GM12878 (cell line): ENCODE data around the gene STRN4. TPM values are rescaled to one million over a fixed set of nuclear protein-coding genes. Genes with fewer than 3 reads are reported as not detected.

Experiments
- ATAC-seq: fragments of 200-7000 bp; cut with Tn5 transposase; 3 replicates; pipeline ENCODE4 v1.9.1; 2020; ENCODE audit warnings: mild to moderate bottlenecking, moderate library complexity
- BruUV-seq: library from RNA; stranded (reverse); fragments of 400-500 nt; replicated peaks from 2 replicates; lab custom pipeline; 2021; lab: Mats Ljungman, UMichigan
- CTCF ChIA-PET: fragments of 300-600 bp; sonication (Branson Sonifier 250); formaldehyde crosslinking; extraction: SDS; loops from one replicate; lab custom pipeline; 2021; ENCODE audit warnings: inconsistent platforms; lab: Yijun Ruan, JAX
- POLR2A ChIA-PET: fragments of 350-600 bp; formaldehyde crosslinking; extraction: SDS; loops from one replicate; lab custom pipeline; 2021; ENCODE audit warnings: inconsistent platforms; lab: Charles Lee
- RAD21 ChIA-PET: fragments of 300-600 bp; sonication (Branson Sonifier 250); formaldehyde crosslinking; loops from one replicate; lab custom pipeline; 2023; ENCODE audit warnings: antibody characterized with exemption; ENCODE audit not compliant: unreplicated experiment; lab: Charles Lee
- SMC1A ChIA-PET: fragments of 300-600 bp; sonication (Branson Sonifier 250); formaldehyde crosslinking; loops from one replicate; lab custom pipeline; 2023; ENCODE audit not compliant: unreplicated experiment, uncharacterized antibody; lab: Charles Lee
- DNase-seq: peaks from one replicate; pipeline ENCODE4 v3.0.0-alpha.2; 2011; ENCODE audit warnings: low read depth, low spot score
- FAIRE-seq: peaks from 3 replicates; lab custom pipeline; 2011; peaks lifted over from hg19 to GRCh38; lab: Jason Lieb, UNC
- H2AFZ ChIP-seq: 2 replicates; pipeline ENCODE4 v1.6.0; 2011; ENCODE audit warnings: low read depth, low read length, control low read depth; ENCODE audit not compliant: control insufficient read depth
- H3K27ac ChIP-seq: 2 replicates; pipeline ENCODE4 v1.5.1; 2011; ENCODE audit warnings: control low read depth; ENCODE audit not compliant: control insufficient read depth, insufficient read depth
- H3K27me3 ChIP-seq, 2 experiments: replicated peaks in 1 of 2; 2 replicates each; pipeline versions ENCODE4 v1.6.0 to v1.6.1; 2011; ENCODE audit warnings: low read length in 1 of 2; ENCODE audit not compliant: control insufficient read depth in 2 of 2, insufficient read depth in 2 of 2
- H3K36me3 ChIP-seq, 2 experiments: 2 replicates each; pipeline ENCODE4 v1.5.1; 2011; ENCODE audit warnings: low read length in 1 of 2; ENCODE audit not compliant: control insufficient read depth in 2 of 2, insufficient read depth in 2 of 2
- H3K4me1 ChIP-seq: 2 replicates; pipeline ENCODE4 v1.6.1; 2011; ENCODE audit warnings: mild to moderate bottlenecking, low read length, moderate library complexity, mixed read lengths; ENCODE audit not compliant: control insufficient read depth, insufficient read depth
- H3K4me2 ChIP-seq: 2 replicates; pipeline ENCODE4 v1.6.0; 2011; ENCODE audit warnings: control low read depth; ENCODE audit not compliant: control insufficient read depth, insufficient read depth
- H3K4me3 ChIP-seq: fragments of 200-600 bp; sonication (generic); 2 replicates; pipeline ENCODE4 v1.5.1; 2016
- H3K79me2 ChIP-seq: 2 replicates; pipeline ENCODE4 v1.6.0; 2011; ENCODE audit warnings: low read length; ENCODE audit not compliant: control insufficient read depth, insufficient read depth
- H3K9ac ChIP-seq: 2 replicates; pipeline ENCODE4 v1.8.0; 2011; ENCODE audit warnings: low read length, control low read depth, mixed read lengths; ENCODE audit not compliant: control insufficient read depth, insufficient read depth
- H3K9me3 ChIP-seq: replicated peaks from 3 replicates; pipeline ENCODE4 v1.5.1; 2011; ENCODE audit warnings: mild to moderate bottlenecking, low read length; ENCODE audit not compliant: control insufficient read depth, insufficient read depth
- H4K20me1 ChIP-seq: 2 replicates; pipeline ENCODE4 v1.6.0; 2011; ENCODE audit not compliant: control insufficient read depth, insufficient read depth
- CBX5 ChIP-seq: sonication (generic); IDR thresholded peaks from 2 replicates; pipeline ENCODE4 v1.6.1; 2016; ENCODE audit warnings: low read depth, moderate library complexity, mild to moderate bottlenecking, inconsistent platforms
- WGBS: methylation state at CpG from one replicate; pipeline ENCODE4 v1.1.6; 2016; ENCODE audit warnings: low lambda C conversion rate; ENCODE audit not compliant: insufficient replicate concordance, insufficient coverage; ENCODE audit errors: missing lambda C conversion rate; 5-methylcytosine and 5-hydroxymethylcytosine counted together
- in situ Hi-C: fragments of 300-500 bp; cut with MboI; formaldehyde crosslinking; loops from 9 replicates; pipeline ENCODE4 v1.14.3; 2018; ENCODE audit warnings: mixed read lengths
- intact Hi-C: fragments of 100-400 bp; cut with micrococcal nuclease; formaldehyde crosslinking; loops from one replicate; pipeline ENCODE4 v1.14.2; 2022; ENCODE audit not compliant: unreplicated experiment
- polyA plus RNA-seq, 11 experiments: library from polyadenylated mRNA; depleted of rRNA in 4 of 11; unstranded in 6 of 11; stranded (reverse) in 5 of 11; fragments of >200 nt; fragmentation: Nextera tagmentation in 4 of 11; fragmentation: Illumina TruSeq in 1 of 11; extraction: Ambion mirVana in 4 of 11; extraction: Trizol in 1 of 11; gene quantifications; 1 replicate in 1 of 11; 2 replicates in 10 of 11; pipeline versions ENCODE4 v1.2.1 to v1.2.3, GENCODE V29; 2011 to 2016; ENCODE audit warnings: inconsistent platforms in 2 of 11, missing spikeins in 2 of 11, low read depth in 1 of 11
- total RNA-seq, 4 experiments: library from RNA; depleted of rRNA in 3 of 4; stranded (reverse); fragments of >200 nt in 3 of 4; fragmentation: Illumina TruSeq in 1 of 4; extraction: Trizol in 1 of 4; gene quantifications; 2 replicates each; pipeline versions ENCODE4 v1.2.1 to v1.2.3, GENCODE V29; 2013 to 2021
- TF ChIP-seq, protein P1 (sequence below): fragments of 450-650 bp; IDR thresholded peaks from 2 replicates; pipeline ENCODE4 v1.6.1; 2016; ENCODE audit warnings: mild to moderate bottlenecking
- TF ChIP-seq, protein P2 (sequence below): fragments of 150-350 bp; IDR thresholded peaks from 2 replicates; pipeline ENCODE4 v1.6.1; 2014; ENCODE audit warnings: mild to moderate bottlenecking, low read depth, low read length
- TF ChIP-seq, protein P3 (sequence below): fragments of 450-650 bp; IDR thresholded peaks from 2 replicates; pipeline ENCODE4 v1.6.1; 2017; ENCODE audit warnings: antibody characterized with exemption, mild to moderate bottlenecking, moderate library complexity
- TF ChIP-seq, protein P4 (sequence below): IDR thresholded peaks from 2 replicates; pipeline ENCODE4 v1.6.1; 2011; ENCODE audit warnings: borderline replicate concordance, low read depth, mild to moderate bottlenecking, moderate library complexity, low read length; ENCODE audit not compliant: insufficient read depth, poor library complexity, severe bottlenecking

STRN4 gene
- total and polyA plus RNA-seq, 10 of the 15 experiments (the other 5 are each of a cell fraction or from before 2014, with no cell fraction given): 0.42 to 62.8 (median 22.5) TPM

DNA sequence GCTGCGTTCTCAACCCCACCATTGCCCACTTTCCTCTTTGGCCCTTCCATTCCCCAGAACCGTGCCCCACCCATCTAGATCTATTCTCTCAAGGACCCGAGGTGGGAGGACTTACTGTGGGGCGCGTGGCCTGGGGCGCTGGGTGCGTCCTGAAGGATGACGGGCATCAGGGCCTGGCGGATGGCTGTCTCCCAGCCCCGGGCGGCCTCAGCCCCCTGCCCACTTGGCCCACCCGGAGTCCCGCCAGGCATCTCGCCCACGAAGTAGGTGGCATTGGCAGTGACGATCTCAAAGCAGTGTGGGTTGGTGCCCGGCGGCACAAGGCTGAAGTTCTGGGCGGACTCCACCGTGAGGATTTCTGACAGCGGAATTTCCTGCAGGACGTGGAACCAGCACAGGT lies 52.5 kb downstream of the STRN4 start:
- no peak for ATAC-seq

DNA sequence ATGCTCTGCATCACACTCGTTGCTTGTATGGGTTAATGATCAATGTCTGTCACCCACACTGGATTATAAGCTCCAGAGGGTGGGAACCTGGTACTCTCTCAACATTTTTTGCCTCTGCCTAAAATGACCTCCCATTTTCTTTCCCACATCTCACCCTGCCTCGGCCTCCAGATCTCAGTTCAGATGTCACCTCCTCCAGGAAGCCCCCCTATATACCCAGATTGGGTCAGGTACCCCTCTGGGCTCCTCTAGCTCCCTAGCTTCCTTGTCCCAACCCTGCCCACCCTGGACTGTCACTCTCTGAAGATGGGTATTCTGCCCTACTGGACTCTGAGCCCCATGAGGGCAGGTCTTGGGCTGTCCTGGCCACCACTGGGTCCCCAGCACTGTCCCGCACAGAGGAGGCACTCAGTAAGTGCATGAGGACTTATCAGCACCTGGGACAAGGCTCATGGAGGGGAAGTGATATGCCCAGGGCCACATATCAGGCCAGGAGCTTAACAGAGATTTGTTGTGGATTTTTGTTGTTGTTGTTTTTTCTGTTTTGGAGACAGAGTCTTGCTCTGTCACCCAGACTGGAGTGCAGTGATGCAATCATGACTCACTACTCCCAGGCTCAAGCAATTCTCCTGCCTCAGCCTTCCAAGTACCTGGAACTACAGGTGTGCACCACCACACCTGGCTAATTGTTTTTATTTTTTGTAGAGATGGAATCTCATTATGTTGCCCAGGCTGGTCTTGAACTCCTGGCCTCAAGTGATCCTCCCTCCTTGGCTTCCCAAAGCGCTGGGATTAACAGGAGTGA lies 53.1 kb downstream of the STRN4 start:
- no peak overlapping the region for H3K4me3 ChIP-seq
- TF ChIP-seq, protein P1, sequence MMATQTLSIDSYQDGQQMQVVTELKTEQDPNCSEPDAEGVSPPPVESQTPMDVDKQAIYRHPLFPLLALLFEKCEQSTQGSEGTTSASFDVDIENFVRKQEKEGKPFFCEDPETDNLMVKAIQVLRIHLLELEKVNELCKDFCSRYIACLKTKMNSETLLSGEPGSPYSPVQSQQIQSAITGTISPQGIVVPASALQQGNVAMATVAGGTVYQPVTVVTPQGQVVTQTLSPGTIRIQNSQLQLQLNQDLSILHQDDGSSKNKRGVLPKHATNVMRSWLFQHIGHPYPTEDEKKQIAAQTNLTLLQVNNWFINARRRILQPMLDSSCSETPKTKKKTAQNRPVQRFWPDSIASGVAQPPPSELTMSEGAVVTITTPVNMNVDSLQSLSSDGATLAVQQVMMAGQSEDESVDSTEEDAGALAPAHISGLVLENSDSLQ: no peak
- TF ChIP-seq, protein P2, sequence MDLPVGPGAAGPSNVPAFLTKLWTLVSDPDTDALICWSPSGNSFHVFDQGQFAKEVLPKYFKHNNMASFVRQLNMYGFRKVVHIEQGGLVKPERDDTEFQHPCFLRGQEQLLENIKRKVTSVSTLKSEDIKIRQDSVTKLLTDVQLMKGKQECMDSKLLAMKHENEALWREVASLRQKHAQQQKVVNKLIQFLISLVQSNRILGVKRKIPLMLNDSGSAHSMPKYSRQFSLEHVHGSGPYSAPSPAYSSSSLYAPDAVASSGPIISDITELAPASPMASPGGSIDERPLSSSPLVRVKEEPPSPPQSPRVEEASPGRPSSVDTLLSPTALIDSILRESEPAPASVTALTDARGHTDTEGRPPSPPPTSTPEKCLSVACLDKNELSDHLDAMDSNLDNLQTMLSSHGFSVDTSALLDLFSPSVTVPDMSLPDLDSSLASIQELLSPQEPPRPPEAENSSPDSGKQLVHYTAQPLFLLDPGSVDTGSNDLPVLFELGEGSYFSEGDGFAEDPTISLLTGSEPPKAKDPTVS: no peak
- TF ChIP-seq, protein P3, sequence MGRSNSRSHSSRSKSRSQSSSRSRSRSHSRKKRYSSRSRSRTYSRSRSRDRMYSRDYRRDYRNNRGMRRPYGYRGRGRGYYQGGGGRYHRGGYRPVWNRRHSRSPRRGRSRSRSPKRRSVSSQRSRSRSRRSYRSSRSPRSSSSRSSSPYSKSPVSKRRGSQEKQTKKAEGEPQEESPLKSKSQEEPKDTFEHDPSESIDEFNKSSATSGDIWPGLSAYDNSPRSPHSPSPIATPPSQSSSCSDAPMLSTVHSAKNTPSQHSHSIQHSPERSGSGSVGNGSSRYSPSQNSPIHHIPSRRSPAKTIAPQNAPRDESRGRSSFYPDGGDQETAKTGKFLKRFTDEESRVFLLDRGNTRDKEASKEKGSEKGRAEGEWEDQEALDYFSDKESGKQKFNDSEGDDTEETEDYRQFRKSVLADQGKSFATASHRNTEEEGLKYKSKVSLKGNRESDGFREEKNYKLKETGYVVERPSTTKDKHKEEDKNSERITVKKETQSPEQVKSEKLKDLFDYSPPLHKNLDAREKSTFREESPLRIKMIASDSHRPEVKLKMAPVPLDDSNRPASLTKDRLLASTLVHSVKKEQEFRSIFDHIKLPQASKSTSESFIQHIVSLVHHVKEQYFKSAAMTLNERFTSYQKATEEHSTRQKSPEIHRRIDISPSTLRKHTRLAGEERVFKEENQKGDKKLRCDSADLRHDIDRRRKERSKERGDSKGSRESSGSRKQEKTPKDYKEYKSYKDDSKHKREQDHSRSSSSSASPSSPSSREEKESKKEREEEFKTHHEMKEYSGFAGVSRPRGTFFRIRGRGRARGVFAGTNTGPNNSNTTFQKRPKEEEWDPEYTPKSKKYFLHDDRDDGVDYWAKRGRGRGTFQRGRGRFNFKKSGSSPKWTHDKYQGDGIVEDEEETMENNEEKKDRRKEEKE: no peak
- no peak for TF ChIP-seq CBX5
- TF ChIP-seq, protein P4, sequence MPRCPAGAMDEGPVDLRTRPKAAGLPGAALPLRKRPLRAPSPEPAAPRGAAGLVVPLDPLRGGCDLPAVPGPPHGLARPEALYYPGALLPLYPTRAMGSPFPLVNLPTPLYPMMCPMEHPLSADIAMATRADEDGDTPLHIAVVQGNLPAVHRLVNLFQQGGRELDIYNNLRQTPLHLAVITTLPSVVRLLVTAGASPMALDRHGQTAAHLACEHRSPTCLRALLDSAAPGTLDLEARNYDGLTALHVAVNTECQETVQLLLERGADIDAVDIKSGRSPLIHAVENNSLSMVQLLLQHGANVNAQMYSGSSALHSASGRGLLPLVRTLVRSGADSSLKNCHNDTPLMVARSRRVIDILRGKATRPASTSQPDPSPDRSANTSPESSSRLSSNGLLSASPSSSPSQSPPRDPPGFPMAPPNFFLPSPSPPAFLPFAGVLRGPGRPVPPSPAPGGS: no peak
- no peaks in the 10 kb centered on the region; the same call in 2 of the 3 replicates for H3K9me3 ChIP-seq
- H3K36me3 ChIP-seq: peaks cover 45 to 46% of the 10 kb centered on the region in 2 experiments
- DNase-seq: no peak
- SMC1A ChIA-PET: interaction anchor here (0.7 kb wide), 1 partner anchor 36 kb away, joined by 3 read pairs; no protein-coding TSS in a partner anchor
- FAIRE-seq: no peak
- no peak overlapping the region for H3K4me2 ChIP-seq
- no peaks in the 10 kb centered on the region for H3K4me1 ChIP-seq
- H2AFZ ChIP-seq: no peak overlapping the region
- intact Hi-C loops: loop anchor here (5.0 kb wide), 1 partner anchor 34 kb away; no protein-coding TSS in a partner anchor
- POLR2A ChIA-PET: interaction anchor here (0.6 kb wide), 1 partner anchor 133 kb away, joined by 3 read pairs; no protein-coding TSS in a partner anchor
- H3K79me2 ChIP-seq: no peaks in the 10 kb centered on the region
- H3K27me3 ChIP-seq: no peaks in the 10 kb centered on the region
- RAD21 ChIA-PET: no interaction called here
- no peak overlapping the region for H3K27ac ChIP-seq
- WGBS: 100% methylated on average over 4 of the region's 4 CpGs
- CTCF ChIA-PET: interaction anchor here (1.1 to 3.8 kb wide), 3 partner anchors 11 to 57 kb away, joined by 3 to 16 read pairs (median 3); no protein-coding TSS in a partner anchor
- H4K20me1 ChIP-seq: no peaks in the 10 kb centered on the region
- BruUV-seq: no TSS peak
- ATAC-seq: no peak
- in situ Hi-C loops: no loop called here
- H3K9ac ChIP-seq: no peak overlapping the region

More for the DNA sequence above, 52.5 kb downstream of the STRN4 start:
- in situ Hi-C loops: no loop called here
- TF ChIP-seq CBX5: no peak
- ChIA-PET CTCF (no interaction called here), RAD21 (no interaction called here), POLR2A (no interaction called here), SMC1A (no interaction called here)
- WGBS: 96% methylated on average over 22 of the region's 22 CpGs
- Histone ChIP-seq H3K9ac (no peak overlapping the region), H4K20me1 (no peaks in the 10 kb centered on the region), H3K4me3 (no peak overlapping the region), H3K9me3 (no peaks in the 10 kb centered on the region; the same call in 2 of the 3 replicates), H3K27me3 (no peaks in the 10 kb centered on the region), H3K27ac (no peak overlapping the region), H3K79me2 (no peaks in the 10 kb centered on the region), H3K36me3 (peaks cover 49% of the 10 kb centered on the region in 2 experiments), H3K4me2 (no peak overlapping the region), H3K4me1 (no peaks in the 10 kb centered on the region), H2AFZ (no peak overlapping the region)
- BruUV-seq: no TSS peak
- intact Hi-C loops: loop anchor here (5.0 kb wide), 1 partner anchor 34 kb away; no protein-coding TSS in a partner anchor
- DNase-seq: no peak
- FAIRE-seq: no peak
